HG02588 (cell line): ENCODE data around the gene RPS19BP1.

Experiments used
- ATAC-seq: cut with Tn5 transposase; IDR thresholded peaks from one replicate; pipeline ENCODE4 v1.9.1; 2021; ENCODE audit warnings: mild to moderate bottlenecking, moderate library complexity; ENCODE audit not compliant: unreplicated experiment

Gene RPS19BP1

DNA sequence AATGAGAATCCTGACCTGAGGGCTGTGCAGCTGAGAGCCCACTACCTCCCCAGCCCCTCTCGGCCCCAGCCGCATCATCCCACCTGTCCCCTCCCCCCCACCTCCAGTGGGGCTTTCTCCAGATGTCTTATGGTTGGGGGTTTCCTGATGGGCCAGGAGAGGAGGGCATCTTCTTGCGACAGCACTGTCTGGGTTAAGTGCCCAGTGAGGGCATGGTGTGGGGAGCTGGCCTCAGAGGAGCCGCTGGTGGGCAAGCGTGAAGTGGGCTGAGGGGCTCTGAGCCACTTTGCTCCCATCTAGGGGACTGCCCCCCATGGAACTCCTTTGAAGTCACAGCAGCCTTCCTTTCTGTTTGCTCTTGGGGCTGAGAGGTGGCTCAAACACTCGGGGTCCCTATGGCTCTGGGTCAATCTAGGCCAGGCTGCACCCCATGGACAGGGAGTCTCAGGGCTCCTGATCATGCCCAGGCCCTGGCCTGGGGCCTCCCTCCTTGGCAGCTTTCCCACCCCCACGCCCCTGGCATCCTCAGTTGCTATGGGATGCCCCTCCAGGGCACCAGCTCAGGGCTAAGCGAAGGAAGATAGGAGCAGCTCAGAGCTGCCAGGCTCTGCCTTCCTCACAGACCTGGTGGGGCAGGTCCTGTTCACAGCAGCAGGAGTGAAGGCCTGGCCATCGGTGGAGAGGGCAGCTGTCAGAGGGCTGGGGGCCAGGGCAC, 41.4 kb downstream of the RPS19BP1 start:
- no peak for ATAC-seq

DNA sequence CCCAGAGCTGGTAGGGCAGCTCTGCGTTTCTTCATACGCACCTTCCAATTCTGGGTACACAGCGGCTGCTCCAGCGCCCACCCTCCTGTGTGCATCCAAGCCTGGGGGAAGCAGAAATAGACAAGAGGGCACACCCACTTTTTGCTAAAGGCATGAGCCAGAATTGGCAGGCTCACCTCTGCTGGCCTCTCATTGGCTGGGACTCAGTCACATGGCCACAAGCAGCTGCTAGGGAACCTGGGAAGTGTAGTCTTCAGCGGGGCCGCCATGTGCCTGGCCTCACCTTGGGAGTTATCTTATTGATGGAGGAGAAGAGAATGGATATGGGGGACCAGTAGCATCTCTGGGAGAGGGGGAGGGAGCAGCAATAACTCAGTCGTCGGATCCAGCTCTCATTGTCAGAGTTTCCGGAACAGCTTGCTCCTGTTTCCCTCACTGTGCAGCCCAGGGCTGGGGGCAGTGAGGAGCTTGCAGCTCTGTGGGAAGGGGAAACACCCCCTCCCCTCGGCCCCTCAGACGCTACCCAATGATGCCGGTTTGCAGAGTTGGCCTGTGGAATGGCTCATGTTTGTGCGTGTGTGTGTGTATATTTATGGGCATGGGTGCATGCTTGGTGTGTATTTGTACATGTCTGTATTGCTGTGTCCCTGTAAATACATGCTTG, 42.3 kb downstream of the RPS19BP1 start:
- ATAC-seq: peak; percentile 72

DNA sequence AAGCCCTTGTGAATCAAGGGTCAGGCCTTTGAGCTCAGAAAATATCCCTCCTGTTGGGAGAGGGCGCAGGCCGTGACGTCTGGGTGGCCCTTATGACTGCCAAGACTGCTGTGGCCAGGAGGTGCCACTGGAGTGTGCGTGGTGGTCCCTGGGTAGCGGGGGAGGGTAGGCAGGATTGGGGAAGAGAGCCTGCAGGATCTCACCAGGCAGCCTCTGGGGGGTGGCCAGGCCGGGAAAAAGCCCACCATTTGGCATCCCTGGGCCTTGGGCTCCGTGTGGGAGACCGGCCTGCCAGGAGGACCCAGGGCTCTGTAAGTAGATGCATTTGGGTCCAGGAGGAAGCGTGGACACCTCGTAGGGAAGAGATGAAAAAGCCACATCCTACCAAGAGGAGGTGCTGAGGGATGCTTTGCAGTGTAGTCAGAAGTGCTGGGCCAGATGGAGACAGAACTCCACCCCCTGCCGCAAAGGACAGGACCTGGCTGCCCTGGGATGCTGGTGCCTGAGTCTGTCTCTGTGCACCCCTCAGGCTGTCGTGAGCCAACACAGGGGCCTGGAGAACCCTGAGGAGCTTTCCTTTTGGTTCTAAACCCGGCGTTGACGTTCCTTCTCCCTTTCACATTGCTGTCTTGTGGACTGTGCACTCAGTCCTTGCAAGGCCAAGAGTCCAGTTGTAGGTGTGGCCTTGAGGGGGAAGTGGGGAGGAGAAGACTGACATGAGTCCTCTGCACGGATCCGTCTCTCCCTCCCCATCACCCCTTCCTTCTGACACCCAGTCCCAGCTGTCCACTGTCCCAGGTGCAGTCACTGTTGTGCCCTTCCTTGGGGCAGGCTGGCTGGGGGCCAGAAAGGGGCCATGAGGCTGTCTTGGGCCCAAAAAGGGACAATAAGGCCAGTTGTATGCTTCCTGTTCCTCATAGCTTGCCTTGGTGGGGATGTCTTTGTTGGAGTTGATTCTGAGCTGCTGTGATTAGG, 43.2 kb downstream of the RPS19BP1 start:
- no peak for ATAC-seq

DNA sequence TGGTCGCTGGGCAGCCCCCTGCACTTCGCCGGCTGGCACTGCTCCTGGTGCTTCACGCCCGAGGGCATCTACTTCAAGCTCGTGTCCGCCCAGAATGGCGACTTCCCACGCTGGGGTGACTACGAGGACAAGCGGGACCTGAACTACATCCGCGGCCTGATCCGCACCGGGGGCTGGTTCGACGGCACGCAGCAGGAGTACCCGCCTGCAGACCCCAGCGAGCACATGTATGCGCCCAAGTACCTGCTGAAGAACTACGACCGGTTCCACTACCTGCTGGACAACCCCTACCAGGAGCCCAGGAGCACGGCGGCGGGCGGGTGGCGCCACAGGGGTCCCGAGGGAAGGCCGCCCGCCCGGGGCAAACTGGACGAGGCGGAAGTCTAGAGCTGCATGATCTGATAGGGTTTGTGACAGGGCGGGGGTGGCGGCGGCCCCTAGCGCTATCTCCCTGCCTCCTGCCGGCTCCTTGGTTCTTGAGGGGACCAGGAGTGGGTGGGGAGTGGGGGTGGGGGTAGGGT, 43.9 kb downstream of the RPS19BP1 start:
- no peak for ATAC-seq

DNA sequence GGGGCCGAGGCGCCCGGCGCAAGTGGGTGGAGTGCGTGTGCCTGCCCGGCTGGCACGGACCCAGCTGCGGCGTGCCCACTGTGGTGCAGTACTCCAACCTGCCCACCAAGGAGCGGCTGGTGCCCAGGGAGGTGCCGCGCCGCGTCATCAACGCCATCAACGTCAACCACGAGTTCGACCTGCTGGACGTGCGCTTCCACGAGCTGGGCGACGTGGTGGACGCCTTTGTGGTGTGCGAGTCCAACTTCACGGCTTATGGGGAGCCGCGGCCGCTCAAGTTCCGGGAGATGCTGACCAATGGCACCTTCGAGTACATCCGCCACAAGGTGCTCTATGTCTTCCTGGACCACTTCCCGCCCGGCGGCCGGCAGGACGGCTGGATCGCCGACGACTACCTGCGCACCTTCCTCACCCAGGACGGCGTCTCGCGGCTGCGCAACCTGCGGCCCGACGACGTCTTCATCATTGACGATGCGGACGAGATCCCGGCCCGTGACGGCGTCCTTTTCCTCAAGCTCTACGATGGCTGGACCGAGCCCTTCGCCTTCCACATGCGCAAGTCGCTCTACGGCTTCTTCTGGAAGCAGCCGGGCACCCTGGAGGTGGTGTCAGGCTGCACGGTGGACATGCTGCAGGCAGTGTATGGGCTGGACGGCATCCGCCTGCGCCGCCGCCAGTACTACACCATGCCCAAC, 44.6 kb downstream of the RPS19BP1 start:
- no peak for ATAC-seq

- ATAC-seq: no peak
Measured at GRCh38 chr22:39486951-39487825, 45.4 kb downstream of the RPS19BP1 start.

DNA sequence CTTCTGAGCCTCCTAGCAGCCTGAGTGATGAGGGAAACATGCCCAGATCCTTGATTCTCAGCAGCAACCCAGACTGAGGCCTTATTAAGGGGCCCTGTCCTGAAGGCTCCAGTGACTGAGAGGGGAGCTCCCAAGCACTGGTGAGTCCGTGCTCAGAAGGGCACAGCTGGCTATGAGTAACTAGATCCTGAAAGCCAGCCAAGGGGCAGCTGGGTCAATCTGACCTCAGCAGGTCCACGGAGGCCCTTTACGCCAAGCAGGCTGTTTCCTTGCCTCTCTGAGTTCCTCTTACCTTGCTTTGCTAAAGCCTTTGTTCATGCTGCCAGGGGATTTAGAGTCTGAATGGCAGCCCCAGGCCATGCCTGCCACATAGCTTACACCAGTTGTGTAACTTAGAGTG, 49.8 kb downstream of the RPS19BP1 start:
- ATAC-seq: no peak

GRCh38 chr22:39481595-39481994, 51.0 kb downstream of the RPS19BP1 start:
- no peak for ATAC-seq

DNA sequence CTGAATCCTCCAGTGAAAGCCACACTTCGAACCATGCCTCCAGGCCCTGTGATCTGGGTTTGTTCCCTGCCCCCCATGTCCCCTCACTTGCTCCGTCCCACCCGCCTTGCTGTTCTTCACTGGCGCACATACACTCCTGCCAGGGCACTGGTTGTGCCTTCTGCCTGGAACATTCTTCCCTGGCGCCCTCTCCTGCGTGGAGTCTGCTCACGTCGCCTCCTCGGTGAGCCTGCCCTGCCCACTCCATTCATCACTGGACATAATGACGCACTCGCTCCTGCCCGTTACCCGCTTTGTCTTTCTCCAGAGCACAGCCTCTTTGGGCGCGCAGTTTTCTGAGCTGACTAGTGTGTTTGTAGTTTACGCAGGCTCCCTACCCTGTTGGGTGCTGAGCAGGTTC, 51.5 kb downstream of the RPS19BP1 start:
- no peak for ATAC-seq

GRCh38 chr22:39480557-39480956, 52.0 kb downstream of the RPS19BP1 start:
- ATAC-seq: no peak

- ATAC-seq: no peak
Measured at GRCh38 chr22:39479254-39479653, 53.3 kb downstream of the RPS19BP1 start.
